GM12878 (cell line): Measurements from ENCODE around the gene OR4D5.

Experiments used
- ASH2L ChIP-seq: fragments of 300-600, 200-600 bp; sonication (generic); IDR thresholded peaks from 2 replicates; pipeline ENCODE4 v1.6.1; 2017; ENCODE audit warnings: low read depth, mild to moderate bottlenecking, borderline replicate concordance
- CHD2 ChIP-seq: IDR thresholded peaks from 2 replicates; pipeline ENCODE4 v1.6.1; 2011; ENCODE audit warnings: low read depth, low read length, improper control_type of control experiment, borderline replicate concordance
- CTCF ChIP-seq, 3 experiments: IDR thresholded peaks in 2 of 3; conservative IDR thresholded peaks in 1 of 3; 2 replicates each; pipeline ENCODE4 v1.5.1; 2011; ENCODE audit warnings: low read depth in 3 of 3, low read length in 3 of 3, mild to moderate bottlenecking in 3 of 3, control low read depth in 2 of 3, moderate library complexity in 2 of 3, inconsistent platforms in 1 of 3, mixed read lengths in 1 of 3; ENCODE audit not compliant: control insufficient read depth in 2 of 3, insufficient read depth in 1 of 3; ENCODE audit errors: extremely low read depth in 1 of 3
- ETV6 ChIP-seq, 2 experiments: fragments of 450-650 bp in 1 of 2; IDR thresholded peaks in 1 of 2; conservative IDR thresholded peaks in 1 of 2; 2 replicates each; pipeline ENCODE4 v1.6.1; 2014; ENCODE audit warnings: antibody characterized with exemption in 1 of 2, borderline replicate concordance in 1 of 2, low read depth in 1 of 2, mild to moderate bottlenecking in 1 of 2, moderate library complexity in 1 of 2
- FOXM1 ChIP-seq: IDR thresholded peaks from 2 replicates; pipeline ENCODE4 v1.6.1; 2012; ENCODE audit warnings: low read depth, mild to moderate bottlenecking, inconsistent platforms, low read length, moderate library complexity
- IRF3 ChIP-seq: fragments of 450-650 bp; IDR thresholded peaks from 2 replicates; pipeline ENCODE4 v1.6.1; 2014; ENCODE audit warnings: mild to moderate bottlenecking
- RBBP5 ChIP-seq: fragments of 200-600 bp; sonication (generic); conservative IDR thresholded peaks from 2 replicates; pipeline ENCODE4 v1.6.1; 2016
- REST ChIP-seq: IDR thresholded peaks from 2 replicates; pipeline ENCODE4 v1.6.1; 2012; ENCODE audit warnings: mild to moderate bottlenecking, low read depth, low read length
- SP1 ChIP-seq: IDR thresholded peaks from one replicate; pipeline ENCODE4 v1.6.1; 2011; ENCODE audit warnings: low read depth, low read length

- TF ChIP-seq SP1 (no peak), ASH2L (no peak), RBBP5 (no peak), FOXM1 (no peak), ETV6 (conservative IDR thresholded peaks at IDR 0.05 in 1 of 2, IDR thresholded peaks at IDR 0.05 in 1 of 2; ENCODE audit: borderline replicate concordance in 1 of 2, low read depth in 1 of 2) (no peak), CTCF (IDR thresholded peaks at IDR 0.05 in 2 of 3, conservative IDR thresholded peaks at IDR 0.05 in 1 of 3; ENCODE audit: control insufficient read depth in 2 of 3, extremely low read depth in 1 of 3, insufficient read depth in 1 of 3, low read depth in 3 of 3, low read length in 3 of 3) (no peak), REST (no peak), IRF3 (no peak), CHD2 (no peak)
Observed at GRCh38 chr11:123945132-123945531, 5.7 kb downstream of the OR4D5 start.
